Endothelial cell of umbilical vein (primary cell): ENCODE data around the gene GPD1. TPM values are rescaled to one million over a fixed set of nuclear protein-coding genes. Genes with fewer than 3 reads are reported as not detected.

Experiments
- BruUV-seq: library from RNA; stranded (reverse); fragments of 400-500 nt; replicated peaks from 2 replicates; lab custom pipeline; 2021; lab: Mats Ljungman, UMichigan
- CTCF ChIA-PET: fragments of 300-600, 350-600 bp; sonication (Branson Sonifier 250); formaldehyde crosslinking; loops from one replicate; lab custom pipeline; 2021; ENCODE audit warnings: antibody characterized with exemption, inconsistent platforms; lab: Charles Lee
- POLR2A ChIA-PET: fragments of 300-600, 350-600 bp; sonication (Branson Sonifier 250); formaldehyde crosslinking; loops from one replicate; lab custom pipeline; 2021; ENCODE audit warnings: antibody characterized with exemption, inconsistent platforms; lab: Charles Lee
- DNase-seq: peaks from one replicate; pipeline ENCODE4 v3.0.0-alpha.2; 2011; ENCODE audit warnings: low read depth, low spot score
- FAIRE-seq: peaks from 2 replicates; lab custom pipeline; 2011; peaks lifted over from hg19 to GRCh38; lab: Jason Lieb, UNC
- H2AFZ ChIP-seq: 2 replicates; pipeline ENCODE4 v1.6.0; 2012; ENCODE audit warnings: low read depth, low read length, control low read depth, inconsistent platforms
- H3K27ac ChIP-seq: 2 replicates; pipeline ENCODE4 v1.5.1; 2011; ENCODE audit warnings: low read depth, mild to moderate bottlenecking, control low read depth, low read length, moderate library complexity; ENCODE audit not compliant: insufficient read depth
- H3K27me3 ChIP-seq, 2 experiments: 2 replicates each; pipeline versions ENCODE4 v1.6.0 to v1.6.1; 2011; ENCODE audit warnings: low read length in 2 of 2, mixed read lengths in 1 of 2; ENCODE audit not compliant: control insufficient read depth in 2 of 2, insufficient read depth in 2 of 2
- H3K36me3 ChIP-seq, 2 experiments: 2 replicates in 1 of 2; 3 replicates in 1 of 2; pipeline ENCODE4 v1.5.1; 2011; ENCODE audit warnings: low read length in 2 of 2, mild to moderate bottlenecking in 1 of 2, moderate library complexity in 1 of 2; ENCODE audit not compliant: control insufficient read depth in 2 of 2, insufficient read depth in 2 of 2; ENCODE audit errors: extremely low read depth in 1 of 2
- H3K4me1 ChIP-seq: 3 replicates; pipeline ENCODE4 v1.5.1; 2011; ENCODE audit warnings: mild to moderate bottlenecking, low read length; ENCODE audit not compliant: control insufficient read depth, insufficient read depth; ENCODE audit errors: extremely low read depth
- H3K4me2 ChIP-seq: 2 replicates; pipeline ENCODE4 v1.6.1; 2011; ENCODE audit warnings: low read length, control low read depth, mixed read lengths; ENCODE audit not compliant: insufficient read depth
- H3K4me3 ChIP-seq, 3 experiments: fragments of 200-600 bp in 1 of 3; sonication (generic), shearing (Covaris generic) in 1 of 3; replicated peaks in 1 of 3; 2 replicates each; pipeline ENCODE4 v1.5.1; 2011 to 2016; ENCODE audit warnings: control low read depth in 3 of 3, low read length in 3 of 3, mild to moderate bottlenecking in 2 of 3, inconsistent platforms in 1 of 3, low read depth in 1 of 3, moderate library complexity in 1 of 3; ENCODE audit not compliant: insufficient read depth in 1 of 3
- H3K79me2 ChIP-seq: 2 replicates; pipeline ENCODE4 v1.6.0; 2012; ENCODE audit warnings: low read length, inconsistent platforms; ENCODE audit not compliant: control insufficient read depth, insufficient read depth
- H3K9ac ChIP-seq: replicated peaks from 2 replicates; pipeline ENCODE3; 2011; ENCODE audit warnings: low read length, control low read depth; ENCODE audit not compliant: insufficient read depth; ENCODE audit errors: extremely low read depth
- H3K9me1 ChIP-seq: replicated peaks from 3 replicates; pipeline ENCODE4 v1.6.0; 2011; ENCODE audit warnings: mild to moderate bottlenecking, low read length; ENCODE audit not compliant: control insufficient read depth, insufficient read depth; ENCODE audit errors: extremely low read depth
- H3K9me3 ChIP-seq: replicated peaks from 2 replicates; pipeline ENCODE4 v1.5.1; 2012; ENCODE audit warnings: low read length, inconsistent platforms; ENCODE audit not compliant: control insufficient read depth, insufficient read depth
- H4K20me1 ChIP-seq: replicated peaks from 2 replicates; pipeline ENCODE3; 2011; ENCODE audit warnings: mild to moderate bottlenecking, low read length; ENCODE audit not compliant: control insufficient read depth, insufficient read depth; ENCODE audit errors: extremely low read depth
- CTCF ChIP-seq, 2 donors: IDR thresholded peaks; 1 replicate in 1 of 2; 2 replicates in 1 of 2; pipeline ENCODE4 v1.5.1; 2011; ENCODE audit warnings: low read length in 2 of 2, mild to moderate bottlenecking in 2 of 2, moderate library complexity in 2 of 2, control low read depth in 1 of 2, inconsistent platforms in 1 of 2, low read depth in 1 of 2; ENCODE audit not compliant: insufficient read depth in 1 of 2; ENCODE audit errors: extremely low read depth in 1 of 2
- EZH2 ChIP-seq: IDR thresholded peaks from 2 replicates; pipeline ENCODE4 v1.6.1; 2012; ENCODE audit warnings: borderline replicate concordance, low read depth, mild to moderate bottlenecking, moderate library complexity, low read length, inconsistent platforms; ENCODE audit not compliant: severe bottlenecking
- FOS ChIP-seq: IDR thresholded peaks from 2 replicates; pipeline ENCODE4 v1.6.1; 2011; ENCODE audit warnings: mild to moderate bottlenecking, low read length, moderate library complexity, borderline replicate concordance; ENCODE audit not compliant: insufficient read depth
- GATA2 ChIP-seq: IDR thresholded peaks from 2 replicates; pipeline ENCODE4 v1.7.0; 2011; ENCODE audit warnings: low read depth, mild to moderate bottlenecking, moderate library complexity, mixed read lengths, low read length; ENCODE audit not compliant: insufficient read length, insufficient read depth
- JUN ChIP-seq: IDR thresholded peaks from 2 replicates; pipeline ENCODE4 v1.6.1; 2011; ENCODE audit warnings: borderline replicate concordance, low read depth; ENCODE audit not compliant: insufficient read length, insufficient read depth
- MAX ChIP-seq: IDR thresholded peaks from 2 replicates; pipeline ENCODE4 v1.6.1; 2011; ENCODE audit not compliant: insufficient read depth, insufficient read length
- MYC ChIP-seq: IDR thresholded peaks from one replicate; pipeline ENCODE4 v1.6.1; 2011; ENCODE audit warnings: mild to moderate bottlenecking, low read depth, low read length
- POLR2A ChIP-seq: IDR thresholded peaks from 2 replicates; pipeline ENCODE4 v1.6.1; 2012; ENCODE audit warnings: low read depth, mild to moderate bottlenecking, control low read depth, low read length
- POLR2AphosphoS5 ChIP-seq: IDR thresholded peaks from 2 replicates; pipeline ENCODE4 v1.6.1; 2012; ENCODE audit warnings: low read depth, mild to moderate bottlenecking, control low read depth, low read length, moderate library complexity; ENCODE audit not compliant: insufficient read depth
- dilution Hi-C: fragments of 300-500 bp; cut with MboI; formaldehyde crosslinking; loops from one replicate; pipeline ENCODE4 v1.15.0; 2019; ENCODE audit warnings: low sequenced_read_pairs; ENCODE audit not compliant: extremely low pct_ligation_motif_present
- intact Hi-C: fragments of 100-400 bp; cut with micrococcal nuclease; formaldehyde crosslinking; loops from one replicate; pipeline ENCODE4 v1.10.0; 2022
- polyA plus RNA-seq, 4 experiments: library from polyadenylated mRNA; depleted of rRNA in 3 of 4; stranded (reverse) in 3 of 4; unstranded in 1 of 4; fragments of >200 nt; gene quantifications; 2 replicates each; pipeline versions ENCODE4 v1.2.1 to v1.2.3, GENCODE V29; 2011 to 2012; ENCODE audit warnings: missing spikeins in 1 of 4
- total RNA-seq: library from RNA; stranded (reverse); gene quantifications from 2 replicates; pipeline ENCODE4 v1.2.3, GENCODE V29; 2021

Gene GPD1
- total and polyA plus RNA-seq, 2 donors (not counting 3 experiments of a cell fraction or from before 2014, with no cell fraction given) = 0.07 TPM; not detected in 1

- Histone ChIP-seq H3K4me2 (no peak overlapping the region), H3K27me3 (no peaks in the 10 kb centered on the region), H3K79me2 (no peaks in the 10 kb centered on the region), H3K9ac (no peak overlapping the region), H2AFZ (no peak overlapping the region), H3K4me1 (no peaks in the 10 kb centered on the region), H3K9me3 (no peaks in the 10 kb centered on the region), H4K20me1 (no peaks in the 10 kb centered on the region), H3K27ac (no peak overlapping the region), H3K4me3 (no peak overlapping the region), H3K36me3 (peaks cover 24 to 45% of the 10 kb centered on the region in 2 experiments), H3K9me1 (no peaks in the 10 kb centered on the region)
- ChIA-PET CTCF (interaction anchor here (1.3 to 6.4 kb wide), 4 partner anchors 12 to 215 kb away, joined by 3 to 80 read pairs (median 4); partner anchors contain the start of gene COX14), POLR2A (interaction anchor here (1.1 kb wide), 1 partner anchor 13 kb away, joined by 3 read pairs; the partner anchor contains the start of gene COX14)
- intact Hi-C loops (no loop called here), dilution Hi-C loops (no loop called here)
- peak; percentile 55 for TF ChIP-seq FOS
- no peak for TF ChIP-seq JUN
- FAIRE-seq (no peak), DNase-seq (no peak)
- TSS peak; percentile 33 for BruUV-seq
Observed at GRCh38 chr12:50099302-50100008, 4.4 kb upstream of the GPD1 start.

GRCh38 chr12:50100561-50100960, 3.2 kb upstream of the GPD1 start:
- H3K4me2 ChIP-seq = no peak overlapping the region
- DNase-seq = no peak
- no peaks in the 10 kb centered on the region for H3K79me2 ChIP-seq
- no peak overlapping the region for H3K9ac ChIP-seq
- H3K36me3 ChIP-seq = peaks cover 20 to 41% of the 10 kb centered on the region in 2 experiments
- no peaks in the 10 kb centered on the region for H3K9me1 ChIP-seq
- no peak overlapping the region for H3K27ac ChIP-seq
- BruUV-seq = no TSS peak
- no peaks in the 10 kb centered on the region for H3K9me3 ChIP-seq
- ChIA-PET CTCF (interaction anchor here (0.9 to 6.4 kb wide), 7 partner anchors 10 to 214 kb away, joined by 3 to 80 read pairs (median 4); partner anchors contain the start of genes COX14 and SMARCD1), POLR2A (interaction anchor here (1.1 kb wide), 1 partner anchor 12 kb away, joined by 3 read pairs; the partner anchor contains the start of gene COX14)
- TF ChIP-seq MYC = no peak
- TF ChIP-seq EZH2 = no peak
- TF ChIP-seq POLR2A = no peak
- no peak for TF ChIP-seq JUN
- TF ChIP-seq MAX = no peak
- no peak for TF ChIP-seq CTCF (IDR thresholded peaks at IDR 0.05; ENCODE audit: extremely low read depth in 1 of 2, insufficient read depth in 1 of 2, low read depth in 1 of 2, low read length in 2 of 2)
- no peak for TF ChIP-seq FOS
- no peak for TF ChIP-seq GATA2
- TF ChIP-seq POLR2AphosphoS5 = no peak
- no peaks in the 10 kb centered on the region for H3K4me1 ChIP-seq
- intact Hi-C loops = no loop called here
- H2AFZ ChIP-seq = no peak overlapping the region
- no peaks in the 10 kb centered on the region for H4K20me1 ChIP-seq
- H3K4me3 ChIP-seq = no peak overlapping the region
- dilution Hi-C loops = no loop called here
- no peaks in the 10 kb centered on the region for H3K27me3 ChIP-seq
- FAIRE-seq = no peak
